ENCODE data around the gene ZNHIT2.
"Not testable (repeated sequence)": the region's sequence is repeated elsewhere in the genome, so short reads cannot be mapped to it uniquely, and the experiment has no call there.

The ZNHIT2 gene

GRCh38 chr11:65119670-65119995 is 2.1 kb upstream of the ZNHIT2 start:
- no peak for DNase-seq (ENCODE audit: low spot score)

GRCh38 chr11:65118891-65119669 is 1.6 kb upstream of the ZNHIT2 start:
- not testable (repeated sequence) for DNase-seq (ENCODE audit: low spot score)

GRCh38 chr11:65118097-65118837 is 766 bp upstream of the ZNHIT2 start:
- no peak for DNase-seq (ENCODE audit: low spot score)

- DNase-seq (ENCODE audit: low spot score), result peak; percentile 93
Measured at GRCh38 chr11:65116370-65117205, 913 bp downstream of the ZNHIT2 start.

GRCh38 chr11:65115361-65116082 is 2.0 kb downstream of the ZNHIT2 start:
- no peak for DNase-seq (ENCODE audit: low spot score)

- DNase-seq (ENCODE audit: low spot score), result no peak
Measured at GRCh38 chr11:65114538-65115171, 2.8 kb downstream of the ZNHIT2 start.

- DNase-seq (ENCODE audit: low spot score), result no peak
Measured at GRCh38 chr11:65113839-65114238, 3.7 kb downstream of the ZNHIT2 start.

GRCh38 chr11:65113361-65113756 is 4.1 kb downstream of the ZNHIT2 start:
- peak; percentile 56 for DNase-seq (ENCODE audit: low spot score)

- peak; percentile 72 for DNase-seq (ENCODE audit: low spot score)
Measured at GRCh38 chr11:65112546-65113360, 4.7 kb downstream of the ZNHIT2 start.

GRCh38 chr11:65111744-65112545 is 5.6 kb downstream of the ZNHIT2 start, which contains the start of gene TM7SF2:
TSS of gene TM7SF2 (plus strand) at chr11:65111872. CDS start at chr11:65112016, 144 bp downstream.
- peak; percentile 96 for DNase-seq (ENCODE audit: low spot score)

- no peak for DNase-seq (ENCODE audit: low spot score)
Measured at GRCh38 chr11:65111159-65111743, 6.2 kb downstream of the ZNHIT2 start.

- peak; percentile 88 for DNase-seq (ENCODE audit: low spot score)
Measured at GRCh38 chr11:65110354-65110861, 7.1 kb downstream of the ZNHIT2 start.

GRCh38 chr11:65109231-65110198 is 8.0 kb downstream of the ZNHIT2 start:
- no peak for DNase-seq (ENCODE audit: low spot score)

- DNase-seq (ENCODE audit: low spot score), result no peak
Measured at GRCh38 chr11:65108469-65109123, 8.9 kb downstream of the ZNHIT2 start.

- DNase-seq (ENCODE audit: low spot score), result no peak
Measured at GRCh38 chr11:65107751-65108468, 9.6 kb downstream of the ZNHIT2 start.

- DNase-seq (ENCODE audit: low spot score), result no peak
Measured at GRCh38 chr11:65107078-65107477, 10.4 kb downstream of the ZNHIT2 start.

GRCh38 chr11:65104628-65105027 is 12.9 kb downstream of the ZNHIT2 start:
- DNase-seq (ENCODE audit: low spot score), result no peak

Data from RKO (cell line).